ENCODE data around the gene KRTAP5-5.

DNA sequence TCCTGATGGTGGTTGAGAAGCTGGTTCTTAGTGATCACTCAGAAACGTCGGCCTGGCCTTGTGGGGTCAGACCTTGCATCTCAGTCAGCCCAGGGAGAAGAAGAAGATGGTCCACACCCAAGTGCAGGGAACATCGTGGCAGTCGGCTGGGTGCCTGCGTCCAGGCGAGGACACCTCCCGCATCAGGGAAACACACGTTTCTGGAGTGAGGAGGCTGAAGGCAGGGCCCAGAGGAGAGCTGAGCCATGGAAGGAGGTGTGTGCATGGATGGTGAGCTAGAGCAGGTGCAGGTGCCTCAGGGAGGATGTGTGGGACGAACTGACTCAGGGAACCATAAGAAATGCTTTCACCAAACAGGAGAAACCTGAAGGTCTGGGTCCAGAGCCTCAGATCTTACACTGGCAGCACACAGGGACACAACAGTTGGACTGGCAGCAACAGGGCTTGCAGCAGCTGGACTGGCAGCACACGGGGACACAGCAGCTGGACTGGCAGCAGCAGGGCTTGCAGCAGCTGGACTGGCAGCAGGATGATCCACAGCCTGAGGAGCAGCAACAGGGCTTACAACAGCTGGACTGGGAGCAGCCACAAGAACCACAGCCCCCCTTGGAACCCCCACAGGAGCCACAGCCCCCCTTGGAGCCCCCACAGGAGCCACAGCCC lies 32.1 kb upstream of the KRTAP5-5 start:
- TF ChIP-seq, protein P1, sequence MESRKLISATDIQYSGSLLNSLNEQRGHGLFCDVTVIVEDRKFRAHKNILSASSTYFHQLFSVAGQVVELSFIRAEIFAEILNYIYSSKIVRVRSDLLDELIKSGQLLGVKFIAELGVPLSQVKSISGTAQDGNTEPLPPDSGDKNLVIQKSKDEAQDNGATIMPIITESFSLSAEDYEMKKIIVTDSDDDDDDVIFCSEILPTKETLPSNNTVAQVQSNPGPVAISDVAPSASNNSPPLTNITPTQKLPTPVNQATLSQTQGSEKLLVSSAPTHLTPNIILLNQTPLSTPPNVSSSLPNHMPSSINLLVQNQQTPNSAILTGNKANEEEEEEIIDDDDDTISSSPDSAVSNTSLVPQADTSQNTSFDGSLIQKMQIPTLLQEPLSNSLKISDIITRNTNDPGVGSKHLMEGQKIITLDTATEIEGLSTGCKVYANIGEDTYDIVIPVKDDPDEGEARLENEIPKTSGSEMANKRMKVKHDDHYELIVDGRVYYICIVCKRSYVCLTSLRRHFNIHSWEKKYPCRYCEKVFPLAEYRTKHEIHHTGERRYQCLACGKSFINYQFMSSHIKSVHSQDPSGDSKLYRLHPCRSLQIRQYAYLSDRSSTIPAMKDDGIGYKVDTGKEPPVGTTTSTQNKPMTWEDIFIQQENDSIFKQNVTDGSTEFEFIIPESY (IDR thresholded peaks at IDR 0.05) = no peak
- TF ChIP-seq, protein P2, sequence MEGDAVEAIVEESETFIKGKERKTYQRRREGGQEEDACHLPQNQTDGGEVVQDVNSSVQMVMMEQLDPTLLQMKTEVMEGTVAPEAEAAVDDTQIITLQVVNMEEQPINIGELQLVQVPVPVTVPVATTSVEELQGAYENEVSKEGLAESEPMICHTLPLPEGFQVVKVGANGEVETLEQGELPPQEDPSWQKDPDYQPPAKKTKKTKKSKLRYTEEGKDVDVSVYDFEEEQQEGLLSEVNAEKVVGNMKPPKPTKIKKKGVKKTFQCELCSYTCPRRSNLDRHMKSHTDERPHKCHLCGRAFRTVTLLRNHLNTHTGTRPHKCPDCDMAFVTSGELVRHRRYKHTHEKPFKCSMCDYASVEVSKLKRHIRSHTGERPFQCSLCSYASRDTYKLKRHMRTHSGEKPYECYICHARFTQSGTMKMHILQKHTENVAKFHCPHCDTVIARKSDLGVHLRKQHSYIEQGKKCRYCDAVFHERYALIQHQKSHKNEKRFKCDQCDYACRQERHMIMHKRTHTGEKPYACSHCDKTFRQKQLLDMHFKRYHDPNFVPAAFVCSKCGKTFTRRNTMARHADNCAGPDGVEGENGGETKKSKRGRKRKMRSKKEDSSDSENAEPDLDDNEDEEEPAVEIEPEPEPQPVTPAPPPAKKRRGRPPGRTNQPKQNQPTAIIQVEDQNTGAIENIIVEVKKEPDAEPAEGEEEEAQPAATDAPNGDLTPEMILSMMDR (IDR thresholded peaks at IDR 0.05; ENCODE audit: low read depth, low read length, missing input control) = no peak
- TF ChIP-seq, protein P3, sequence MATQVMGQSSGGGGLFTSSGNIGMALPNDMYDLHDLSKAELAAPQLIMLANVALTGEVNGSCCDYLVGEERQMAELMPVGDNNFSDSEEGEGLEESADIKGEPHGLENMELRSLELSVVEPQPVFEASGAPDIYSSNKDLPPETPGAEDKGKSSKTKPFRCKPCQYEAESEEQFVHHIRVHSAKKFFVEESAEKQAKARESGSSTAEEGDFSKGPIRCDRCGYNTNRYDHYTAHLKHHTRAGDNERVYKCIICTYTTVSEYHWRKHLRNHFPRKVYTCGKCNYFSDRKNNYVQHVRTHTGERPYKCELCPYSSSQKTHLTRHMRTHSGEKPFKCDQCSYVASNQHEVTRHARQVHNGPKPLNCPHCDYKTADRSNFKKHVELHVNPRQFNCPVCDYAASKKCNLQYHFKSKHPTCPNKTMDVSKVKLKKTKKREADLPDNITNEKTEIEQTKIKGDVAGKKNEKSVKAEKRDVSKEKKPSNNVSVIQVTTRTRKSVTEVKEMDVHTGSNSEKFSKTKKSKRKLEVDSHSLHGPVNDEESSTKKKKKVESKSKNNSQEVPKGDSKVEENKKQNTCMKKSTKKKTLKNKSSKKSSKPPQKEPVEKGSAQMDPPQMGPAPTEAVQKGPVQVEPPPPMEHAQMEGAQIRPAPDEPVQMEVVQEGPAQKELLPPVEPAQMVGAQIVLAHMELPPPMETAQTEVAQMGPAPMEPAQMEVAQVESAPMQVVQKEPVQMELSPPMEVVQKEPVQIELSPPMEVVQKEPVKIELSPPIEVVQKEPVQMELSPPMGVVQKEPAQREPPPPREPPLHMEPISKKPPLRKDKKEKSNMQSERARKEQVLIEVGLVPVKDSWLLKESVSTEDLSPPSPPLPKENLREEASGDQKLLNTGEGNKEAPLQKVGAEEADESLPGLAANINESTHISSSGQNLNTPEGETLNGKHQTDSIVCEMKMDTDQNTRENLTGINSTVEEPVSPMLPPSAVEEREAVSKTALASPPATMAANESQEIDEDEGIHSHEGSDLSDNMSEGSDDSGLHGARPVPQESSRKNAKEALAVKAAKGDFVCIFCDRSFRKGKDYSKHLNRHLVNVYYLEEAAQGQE (IDR thresholded peaks at IDR 0.05) = no peak
